Cardiac muscle cell (in vitro differentiated cells and primary cell): ENCODE data around the gene FOCAD. TPM values are rescaled to one million over a fixed set of nuclear protein-coding genes. Genes with fewer than 3 reads are reported as not detected.

Source experiments
- DNase-seq, 2 donors: peaks; one replicate each; pipeline versions ENCODE4 v3.0.0 to v3.0.0-alpha.2; 2010 to 2017; ENCODE audit warnings: low read depth in 1 of 2, low spot score in 1 of 2
- H3K27ac ChIP-seq: fragments of 200-600 bp; sonication (generic); 2 replicates; pipeline ENCODE4 v1.5.1; 2016
- H3K27me3 ChIP-seq: fragments of 200-600 bp; sonication (generic); 2 replicates; pipeline ENCODE4 v1.6.0; 2016; ENCODE audit warnings: control low read depth
- H3K36me3 ChIP-seq: fragments of 200-600 bp; sonication (generic); 2 replicates; pipeline ENCODE4 v1.5.1; 2016; ENCODE audit warnings: control low read depth
- H3K4me1 ChIP-seq: fragments of 200-600 bp; sonication (generic); 2 replicates; pipeline ENCODE4 v1.8.1; 2017; ENCODE audit warnings: low read depth, mild to moderate bottlenecking, mixed run types
- H3K4me3 ChIP-seq: fragments of 200-600 bp; sonication (generic); 2 replicates; pipeline ENCODE4 v1.5.1; 2016; ENCODE audit warnings: mild to moderate bottlenecking
- H3K9me3 ChIP-seq: fragments of 200-600 bp; sonication (generic); 2 replicates; pipeline ENCODE4 v1.5.1; 2017; ENCODE audit warnings: low read depth, mild to moderate bottlenecking, control low read depth
- CTCF ChIP-seq: IDR thresholded peaks from 2 replicates; pipeline ENCODE4 v1.5.1; 2012; ENCODE audit warnings: low read depth, mild to moderate bottlenecking, low read length
- polyA plus RNA-seq: library from polyadenylated mRNA; unstranded; fragments of >200 nt; fragmentation: Nextera tagmentation; extraction: Ambion mirVana; gene quantifications from 2 replicates; pipeline ENCODE4 v1.2.1, GENCODE V29; 2016
- total RNA-seq: library from RNA; depleted of rRNA; stranded (reverse); fragments of >200 nt; gene quantifications from 2 replicates; pipeline ENCODE4 v1.2.3, GENCODE V29; 2016

FOCAD gene
- total and polyA plus RNA-seq, 2 experiments from 2014 or later, result 32.9 to 57.0 TPM

GRCh38 chr9:20703146-20703545, 19.1 kb downstream of the FOCAD start:
- H3K4me3 ChIP-seq, result no peak overlapping the region
- TF ChIP-seq CTCF, result no peak
- no peaks in the 10 kb centered on the region for H3K9me3 ChIP-seq
- DNase-seq, result no peak
- no peaks in the 10 kb centered on the region for H3K27me3 ChIP-seq
- H3K36me3 ChIP-seq, result no peaks in the 10 kb centered on the region
- H3K27ac ChIP-seq, result no peak overlapping the region
- peaks cover 15% of the 10 kb centered on the region for H3K4me1 ChIP-seq

- Histone ChIP-seq H3K4me3 (no peak overlapping the region), H3K9me3 (no peaks in the 10 kb centered on the region), H3K4me1 (peaks cover 14% of the 10 kb centered on the region), H3K36me3 (no peaks in the 10 kb centered on the region), H3K27me3 (no peaks in the 10 kb centered on the region), H3K27ac (no peak overlapping the region)
- no peak for TF ChIP-seq CTCF
- no peak for DNase-seq
Measured at GRCh38 chr9:20707708-20708107, 23.6 kb downstream of the FOCAD start.

GRCh38 chr9:20713172-20713571, 29.1 kb downstream of the FOCAD start:
- no peak overlapping the region for H3K27ac ChIP-seq
- no peaks in the 10 kb centered on the region for H3K36me3 ChIP-seq

GRCh38 chr9:20714442-20715415, 30.7 kb downstream of the FOCAD start:
- Histone ChIP-seq H3K4me1 (peaks cover 6% of the 10 kb centered on the region), H3K27ac (no peak overlapping the region), H3K36me3 (peaks cover 3% of the 10 kb centered on the region), H3K9me3 (no peaks in the 10 kb centered on the region), H3K4me3 (no peak overlapping the region), H3K27me3 (no peaks in the 10 kb centered on the region)
- TF ChIP-seq CTCF, result no peak
- DNase-seq, result no peak

More at GRCh38 chr9:20713172-20713571, 29.1 kb downstream of the FOCAD start:
- Histone ChIP-seq H3K27me3 (no peaks in the 10 kb centered on the region), H3K4me3 (no peak overlapping the region), H3K9me3 (no peaks in the 10 kb centered on the region), H3K4me1 (peaks cover 7% of the 10 kb centered on the region)
- no peak for TF ChIP-seq CTCF
- DNase-seq, result no peak

- Histone ChIP-seq H3K36me3 (peaks cover 21% of the 10 kb centered on the region), H3K9me3 (no peaks in the 10 kb centered on the region), H3K27ac (peak overlapping the region; percentile 59), H3K4me1 (peaks cover 7% of the 10 kb centered on the region), H3K4me3 (no peak overlapping the region), H3K27me3 (no peaks in the 10 kb centered on the region)
- TF ChIP-seq CTCF, result no peak
- no peak for DNase-seq
Measured at GRCh38 chr9:20722221-20722620, 38.2 kb downstream of the FOCAD start.
